SK-N-SH (cell line): Measurements from ENCODE around the gene TRIM23. TPM values are rescaled to one million over a fixed set of nuclear protein-coding genes. Genes with fewer than 3 reads are reported as not detected.

Experiments used
- CTCF ChIA-PET: fragments of 300-600, 350-600 bp; formaldehyde crosslinking; extraction: SDS; loops from one replicate; lab custom pipeline; 2021; lab: Yijun Ruan, JAX
- POLR2A ChIA-PET: fragments of 350-600 bp; sonication (Branson Sonifier 250); formaldehyde crosslinking; extraction: SDS; loops from one replicate; lab custom pipeline; 2020; ENCODE audit warnings: antibody characterized with exemption, inconsistent platforms; lab: Yijun Ruan, JAX
- DNase-seq: peaks from one replicate; pipeline ENCODE4 v3.0.0; 2012
- H2AFZ ChIP-seq: fragments of 200-600 bp; sonication (generic); 2 replicates; pipeline ENCODE4 v1.8.1; 2016; ENCODE audit warnings: antibody characterized with exemption, mild to moderate bottlenecking, low read depth
- H3F3A ChIP-seq: fragments of 200-600 bp; sonication (generic); replicated peaks from 2 replicates; pipeline ENCODE3; 2016; ENCODE audit warnings: antibody characterized with exemption, mild to moderate bottlenecking; ENCODE audit not compliant: insufficient read depth
- H3K27ac ChIP-seq, 2 experiments: fragments of 200-500 bp in 1 of 2; fragments of 200-600 bp in 1 of 2; sonication (Bioruptor generic) in 1 of 2; sonication (generic), shearing (Covaris generic) in 1 of 2; 2 replicates each; pipeline versions ENCODE4 v1.5.1 to v1.6.1; 2014 to 2016; ENCODE audit warnings: low read depth in 2 of 2, inconsistent platforms in 1 of 2, low read length in 1 of 2, mild to moderate bottlenecking in 1 of 2, mixed read lengths in 1 of 2
- H3K27me3 ChIP-seq: fragments of 200-600 bp; sonication (generic), shearing (Covaris generic); 2 replicates; pipeline ENCODE4 v1.6.1; 2016; ENCODE audit warnings: mixed run types; ENCODE audit not compliant: insufficient read depth
- H3K36me3 ChIP-seq, 2 experiments: fragments of 200-500 bp in 1 of 2; fragments of 200-600 bp in 1 of 2; sonication (Bioruptor generic) in 1 of 2; sonication (generic) in 1 of 2; replicated peaks in 1 of 2; 2 replicates each; pipeline versions ENCODE3 to v1.5.1; 2014 to 2016; ENCODE audit warnings: low read length in 1 of 2, mild to moderate bottlenecking in 1 of 2; ENCODE audit not compliant: insufficient read depth in 2 of 2, control insufficient read depth in 1 of 2
- H3K4me1 ChIP-seq, 2 experiments: fragments of 200-500 bp in 1 of 2; fragments of 200-600 bp in 1 of 2; sonication (Bioruptor generic) in 1 of 2; sonication (generic), shearing (Covaris generic) in 1 of 2; 2 replicates each; pipeline versions ENCODE4 v1.5.1 to v1.6.1; 2014 to 2016; ENCODE audit warnings: low read depth in 1 of 2, low read length in 1 of 2, mixed run types in 1 of 2; ENCODE audit not compliant: insufficient read depth in 2 of 2, control insufficient read depth in 1 of 2
- H3K4me2 ChIP-seq: fragments of 200-600 bp; sonication (generic), shearing (Covaris generic); 2 replicates; pipeline ENCODE4 v1.6.1; 2017; ENCODE audit warnings: mixed run types
- H3K4me3 ChIP-seq, 2 experiments: fragments of 200-500 bp in 1 of 2; fragments of 200-600 bp in 1 of 2; sonication (Bioruptor generic) in 1 of 2; sonication (generic), shearing (Covaris generic) in 1 of 2; 2 replicates each; pipeline versions ENCODE4 v1.5.1 to v1.8.1; 2014 to 2016; ENCODE audit warnings: low read depth in 2 of 2, inconsistent platforms in 1 of 2, low read length in 1 of 2, mild to moderate bottlenecking in 1 of 2, mixed read lengths in 1 of 2, moderate library complexity in 1 of 2
- H3K79me2 ChIP-seq: fragments of 200-600 bp; sonication (generic); 2 replicates; pipeline ENCODE4 v1.8.1; 2017; ENCODE audit warnings: mild to moderate bottlenecking; ENCODE audit not compliant: insufficient read depth
- H3K9ac ChIP-seq: fragments of 200-600 bp; sonication (generic); 2 replicates; pipeline ENCODE4 v1.6.1; 2017; ENCODE audit warnings: mixed run types
- H3K9me2 ChIP-seq: fragments of 200-600 bp; sonication (generic); 2 replicates; pipeline ENCODE4 v1.6.1; 2017; ENCODE audit warnings: mixed run types
- H3K9me3 ChIP-seq: fragments of 200-600 bp; sonication (generic); 2 replicates; pipeline ENCODE4 v1.6.1; 2017; ENCODE audit warnings: mixed run types, mild to moderate bottlenecking, moderate library complexity
- H4K20me1 ChIP-seq: fragments of 200-600 bp; sonication (generic); 2 replicates; pipeline ENCODE4 v1.6.1; 2017; ENCODE audit warnings: mild to moderate bottlenecking, mixed run types; ENCODE audit not compliant: insufficient read depth
- CTCF ChIP-seq: fragments of 200-600 bp; sonication (generic); IDR thresholded peaks from 2 replicates; pipeline ENCODE4 v1.6.1; 2017; ENCODE audit warnings: antibody characterized with exemption, mild to moderate bottlenecking, moderate library complexity
- ELF1 ChIP-seq: IDR thresholded peaks from 2 replicates; pipeline ENCODE4 v1.4.0; 2012
- EP300 ChIP-seq, 2 experiments: IDR thresholded peaks; 2 replicates each; pipeline versions ENCODE4 v1.4.0 to v1.6.1; 2012; ENCODE audit warnings: borderline replicate concordance in 1 of 2, low read depth in 1 of 2, low read length in 1 of 2
- FOXM1 ChIP-seq: IDR thresholded peaks from 2 replicates; pipeline ENCODE4 v1.4.0; 2012; ENCODE audit warnings: low read depth, mild to moderate bottlenecking
- JUND ChIP-seq: IDR thresholded peaks from 2 replicates; pipeline ENCODE4 v1.4.0; 2012
- MAX ChIP-seq: IDR thresholded peaks from 2 replicates; pipeline ENCODE4 v1.4.0; 2012; ENCODE audit warnings: low read depth
- MEF2A ChIP-seq: IDR thresholded peaks from 2 replicates; pipeline ENCODE4 v1.4.0; 2012; ENCODE audit warnings: low read depth, borderline replicate concordance
- MXI1 ChIP-seq: IDR thresholded peaks from 2 replicates; pipeline ENCODE4 v1.6.1; 2012; ENCODE audit warnings: mild to moderate bottlenecking, low read depth, low read length, improper control_type of control experiment
- NRF1 ChIP-seq: IDR thresholded peaks from 2 replicates; pipeline ENCODE4 v1.6.1; 2012; ENCODE audit warnings: low read depth, mild to moderate bottlenecking, low read length
- POLR2AphosphoS5 ChIP-seq: IDR thresholded peaks from 2 replicates; pipeline ENCODE4 v1.6.1; 2012; ENCODE audit warnings: low read depth, low read length
- REST ChIP-seq: IDR thresholded peaks from 2 replicates; pipeline ENCODE4 v1.6.1; 2012; ENCODE audit warnings: mild to moderate bottlenecking, low read depth, low read length, moderate library complexity
- SIN3A ChIP-seq: IDR thresholded peaks from 2 replicates; pipeline ENCODE4 v1.6.1; 2012; ENCODE audit warnings: low read depth, mild to moderate bottlenecking, low read length, moderate library complexity, borderline replicate concordance
- TAF1 ChIP-seq: IDR thresholded peaks from 2 replicates; pipeline ENCODE4 v1.6.1; 2012; ENCODE audit warnings: low read depth, mild to moderate bottlenecking, low read length, moderate library complexity, borderline replicate concordance
- TCF12 ChIP-seq: IDR thresholded peaks from 2 replicates; pipeline ENCODE4 v1.4.0; 2012
- TEAD4 ChIP-seq: IDR thresholded peaks from 2 replicates; pipeline ENCODE4 v1.4.0; 2012; ENCODE audit warnings: mild to moderate bottlenecking, borderline replicate concordance; ENCODE audit not compliant: insufficient read depth
- WGBS: methylation state at CpG from one replicate; pipeline ENCODE4 v1.1.6; 2017; ENCODE audit warnings: low lambda C conversion rate; 5-methylcytosine and 5-hydroxymethylcytosine counted together
- polyA plus RNA-seq, 3 experiments: library from polyadenylated mRNA; depleted of rRNA; stranded (reverse); fragments of >200 nt; gene quantifications; 2 replicates each; pipeline ENCODE4 v1.2.3, GENCODE V29; 2012

The TRIM23 gene
- polyA plus RNA-seq, 1 of the 3 experiments (the other 2 are of a cell fraction) = 5.6 TPM

- ChIA-PET CTCF (interaction anchor here (1.3 to 2.0 kb wide), 2 partner anchors 17 to 19 kb away, joined by 3 to 6 read pairs; no protein-coding TSS in a partner anchor), POLR2A (no interaction called here)
- no peak overlapping the region for H3K4me2 ChIP-seq
- no peaks in the 10 kb centered on the region for H3K9me2 ChIP-seq
- TF ChIP-seq CTCF (peak; percentile 46), JUND (no peak)
- no peak for DNase-seq
- H3K4me1 ChIP-seq = no peaks in the 10 kb centered on the region
- H3K36me3 ChIP-seq = peaks cover 84 to 90% of the 10 kb centered on the region in 2 experiments
- H3K4me3 ChIP-seq = no peak overlapping the region
- no peak overlapping the region for H3K27ac ChIP-seq
- H3K27me3 ChIP-seq = no peaks in the 10 kb centered on the region
- 83% methylated on average over 2 of the region's 2 CpGs for WGBS
- peaks cover 29% of the 10 kb centered on the region for H3F3A ChIP-seq
- H3K9ac ChIP-seq = no peak overlapping the region
- H3K79me2 ChIP-seq = no peaks in the 10 kb centered on the region
- no peaks in the 10 kb centered on the region for H3K9me3 ChIP-seq
- H2AFZ ChIP-seq = no peak overlapping the region
- H4K20me1 ChIP-seq = no peaks in the 10 kb centered on the region
Measured at GRCh38 chr5:65588694-65589093, 35.4 kb downstream of the TRIM23 start.

- Histone ChIP-seq H2AFZ (no peak overlapping the region), H3K4me1 (no peaks in the 10 kb centered on the region), H3K9me2 (no peaks in the 10 kb centered on the region), H3K9ac (no peak overlapping the region), H3K27me3 (no peaks in the 10 kb centered on the region), H3F3A (peaks cover 3% of the 10 kb centered on the region), H3K4me3 (no peak overlapping the region), H3K4me2 (no peak overlapping the region), H3K27ac (no peak overlapping the region), H3K36me3 (peaks cover 60% of the 10 kb centered on the region in 2 experiments), H3K79me2 (peaks cover 19% of the 10 kb centered on the region; the same call in 1 of the 2 replicates), H4K20me1 (no peaks in the 10 kb centered on the region), H3K9me3 (no peaks in the 10 kb centered on the region)
- no peak for DNase-seq
- TF ChIP-seq FOXM1 (no peak), MAX (no peak), POLR2AphosphoS5 (no peak), SIN3A (no peak), ELF1 (no peak), TAF1 (no peak), TEAD4 (no peak), JUND (no peak), MXI1 (no peak), REST (no peak), EP300 (IDR thresholded peaks at IDR 0.05; ENCODE audit: borderline replicate concordance in 1 of 2, low read depth in 1 of 2, low read length in 1 of 2) (no peak), TCF12 (no peak), MEF2A (no peak), NRF1 (no peak)
- POLR2A ChIA-PET = no interaction called here
- CTCF ChIA-PET = no interaction called here
Measured at GRCh38 chr5:65577141-65577540, 47.0 kb downstream of the TRIM23 start.
